H1 (cell line): ENCODE results near the gene EIPR1. TPM values are rescaled to one million over a fixed set of nuclear protein-coding genes. Genes with fewer than 3 reads are reported as not detected.

ENCODE experiments used
- CHD2 ChIP-seq: IDR thresholded peaks from 2 replicates; pipeline ENCODE4 v1.6.1; 2012; ENCODE audit warnings: low read length, improper control_type of control experiment
- EP300 ChIP-seq, 2 experiments: IDR thresholded peaks; 1 replicate in 1 of 2; 2 replicates in 1 of 2; pipeline ENCODE4 v1.6.1; 2011 to 2012; ENCODE audit warnings: low read depth in 2 of 2, low read length in 2 of 2, mild to moderate bottlenecking in 2 of 2, borderline replicate concordance in 1 of 2, inconsistent platforms in 1 of 2, moderate library complexity in 1 of 2
- GTF2F1 ChIP-seq: IDR thresholded peaks from 2 replicates; pipeline ENCODE4 v1.6.1; 2012; ENCODE audit warnings: low read depth, low read length, improper control_type of control experiment, borderline replicate concordance
- RNF2 ChIP-seq: fragments of 200-900, 300-1000 bp; sonication (generic); IDR thresholded peaks from 2 replicates; pipeline ENCODE4 v1.7.1; 2016; ENCODE audit warnings: borderline replicate concordance, low read depth, mild to moderate bottlenecking, antibody characterized with exemption, low read length; ENCODE audit not compliant: poor library complexity, severe bottlenecking; ENCODE audit errors: missing control alignments
- RXRA ChIP-seq: IDR thresholded peaks from 2 replicates; pipeline ENCODE4 v1.6.1; 2011; ENCODE audit warnings: low read depth, mild to moderate bottlenecking, low read length, moderate library complexity; ENCODE audit not compliant: insufficient read depth
- SIX5 ChIP-seq: IDR thresholded peaks from 2 replicates; pipeline ENCODE4 v1.6.1; 2011; ENCODE audit warnings: mild to moderate bottlenecking, low read depth, low read length
- SRF ChIP-seq: IDR thresholded peaks from 2 replicates; pipeline ENCODE4 v1.6.1; 2011; ENCODE audit warnings: mild to moderate bottlenecking, low read depth, low read length, moderate library complexity
- ZNF274 ChIP-seq: IDR thresholded peaks from 2 replicates; pipeline ENCODE4 v1.7.0; 2012; ENCODE audit warnings: low read length, borderline replicate concordance; ENCODE audit errors: extremely low read depth
- polyA plus RNA-seq, 7 experiments: library from polyadenylated mRNA; depleted of rRNA in 3 of 7; stranded (reverse) in 5 of 7; unstranded in 2 of 7; fragments of >200 nt in 5 of 7; fragments of 200-250 nt in 2 of 7; gene quantifications; 1 replicate in 5 of 7; 2 replicates in 1 of 7; 4 replicates in 1 of 7; pipeline versions ENCODE4 v1.2.1 to v1.2.3, GENCODE V29; 2011 to 2013; ENCODE audit warnings: missing spikeins in 2 of 7, mixed read lengths in 2 of 7
- total RNA-seq: library from RNA; stranded (reverse); fragmentation: NEBNext Ultra II Directional; extraction: Animal tissue kit (Norgen Biotek cat#: 25700); gene quantifications from 2 replicates; pipeline ENCODE4 v1.2.1, GENCODE V29; 2021
- TF ChIP-seq, protein P1 (sequence below): fragments of 300-600 bp; sonication (generic); IDR thresholded peaks from 2 replicates; pipeline ENCODE4 v1.7.1; 2012; ENCODE audit warnings: low read length, moderate library complexity, mild to moderate bottlenecking, inconsistent platforms; ENCODE audit not compliant: insufficient replicate concordance

EIPR1 gene
- total and polyA plus RNA-seq, 2 of the 8 experiments (the other 6 are each of a cell fraction or from before 2014, with no cell fraction given), result 26.3 to 56.4 TPM

DNA sequence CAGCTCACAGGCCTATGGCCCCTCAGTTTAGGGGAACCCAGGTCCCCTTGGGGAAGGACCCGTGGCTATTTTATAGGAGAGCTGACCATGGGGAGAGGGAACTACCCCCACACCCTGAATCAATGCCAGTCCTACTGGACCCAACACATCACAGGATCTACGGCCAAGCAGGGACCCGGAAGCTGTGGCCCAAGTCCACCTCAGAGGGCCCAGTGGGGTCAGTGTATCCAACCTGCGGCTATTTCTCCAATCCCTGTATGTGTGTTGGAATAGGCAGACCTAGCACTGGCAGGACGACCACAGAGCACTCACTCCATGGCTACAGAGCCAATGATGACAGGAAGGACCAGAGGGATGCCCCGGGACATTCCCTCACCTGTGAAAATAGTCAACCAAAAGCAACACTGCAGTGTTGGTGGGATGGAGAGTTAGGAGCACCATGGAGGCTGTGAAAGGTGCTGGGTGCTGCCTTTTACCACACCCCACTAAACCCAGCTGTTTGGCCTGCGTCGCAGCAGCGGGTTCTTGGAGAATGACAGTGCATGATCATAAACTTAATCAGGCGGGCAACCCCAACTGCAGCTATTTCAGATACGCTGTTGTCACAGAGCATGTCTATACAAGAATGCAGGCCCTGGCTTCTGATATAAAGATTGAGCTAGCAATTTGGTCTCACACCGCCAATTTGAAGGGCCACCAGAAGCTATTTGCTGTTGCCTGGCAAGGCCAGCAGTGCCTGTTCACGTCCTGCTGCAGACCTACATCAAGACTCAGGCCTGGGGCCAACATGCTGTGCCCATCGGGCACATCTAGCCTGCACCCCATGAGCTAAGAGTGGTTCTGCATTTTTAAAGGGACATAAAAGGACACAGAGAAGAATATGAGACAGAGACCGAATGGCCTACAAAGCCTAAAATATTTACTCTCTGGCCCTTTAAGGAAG lies 110.4 kb downstream of the EIPR1 start (continued):
- TF ChIP-seq, protein P1, sequence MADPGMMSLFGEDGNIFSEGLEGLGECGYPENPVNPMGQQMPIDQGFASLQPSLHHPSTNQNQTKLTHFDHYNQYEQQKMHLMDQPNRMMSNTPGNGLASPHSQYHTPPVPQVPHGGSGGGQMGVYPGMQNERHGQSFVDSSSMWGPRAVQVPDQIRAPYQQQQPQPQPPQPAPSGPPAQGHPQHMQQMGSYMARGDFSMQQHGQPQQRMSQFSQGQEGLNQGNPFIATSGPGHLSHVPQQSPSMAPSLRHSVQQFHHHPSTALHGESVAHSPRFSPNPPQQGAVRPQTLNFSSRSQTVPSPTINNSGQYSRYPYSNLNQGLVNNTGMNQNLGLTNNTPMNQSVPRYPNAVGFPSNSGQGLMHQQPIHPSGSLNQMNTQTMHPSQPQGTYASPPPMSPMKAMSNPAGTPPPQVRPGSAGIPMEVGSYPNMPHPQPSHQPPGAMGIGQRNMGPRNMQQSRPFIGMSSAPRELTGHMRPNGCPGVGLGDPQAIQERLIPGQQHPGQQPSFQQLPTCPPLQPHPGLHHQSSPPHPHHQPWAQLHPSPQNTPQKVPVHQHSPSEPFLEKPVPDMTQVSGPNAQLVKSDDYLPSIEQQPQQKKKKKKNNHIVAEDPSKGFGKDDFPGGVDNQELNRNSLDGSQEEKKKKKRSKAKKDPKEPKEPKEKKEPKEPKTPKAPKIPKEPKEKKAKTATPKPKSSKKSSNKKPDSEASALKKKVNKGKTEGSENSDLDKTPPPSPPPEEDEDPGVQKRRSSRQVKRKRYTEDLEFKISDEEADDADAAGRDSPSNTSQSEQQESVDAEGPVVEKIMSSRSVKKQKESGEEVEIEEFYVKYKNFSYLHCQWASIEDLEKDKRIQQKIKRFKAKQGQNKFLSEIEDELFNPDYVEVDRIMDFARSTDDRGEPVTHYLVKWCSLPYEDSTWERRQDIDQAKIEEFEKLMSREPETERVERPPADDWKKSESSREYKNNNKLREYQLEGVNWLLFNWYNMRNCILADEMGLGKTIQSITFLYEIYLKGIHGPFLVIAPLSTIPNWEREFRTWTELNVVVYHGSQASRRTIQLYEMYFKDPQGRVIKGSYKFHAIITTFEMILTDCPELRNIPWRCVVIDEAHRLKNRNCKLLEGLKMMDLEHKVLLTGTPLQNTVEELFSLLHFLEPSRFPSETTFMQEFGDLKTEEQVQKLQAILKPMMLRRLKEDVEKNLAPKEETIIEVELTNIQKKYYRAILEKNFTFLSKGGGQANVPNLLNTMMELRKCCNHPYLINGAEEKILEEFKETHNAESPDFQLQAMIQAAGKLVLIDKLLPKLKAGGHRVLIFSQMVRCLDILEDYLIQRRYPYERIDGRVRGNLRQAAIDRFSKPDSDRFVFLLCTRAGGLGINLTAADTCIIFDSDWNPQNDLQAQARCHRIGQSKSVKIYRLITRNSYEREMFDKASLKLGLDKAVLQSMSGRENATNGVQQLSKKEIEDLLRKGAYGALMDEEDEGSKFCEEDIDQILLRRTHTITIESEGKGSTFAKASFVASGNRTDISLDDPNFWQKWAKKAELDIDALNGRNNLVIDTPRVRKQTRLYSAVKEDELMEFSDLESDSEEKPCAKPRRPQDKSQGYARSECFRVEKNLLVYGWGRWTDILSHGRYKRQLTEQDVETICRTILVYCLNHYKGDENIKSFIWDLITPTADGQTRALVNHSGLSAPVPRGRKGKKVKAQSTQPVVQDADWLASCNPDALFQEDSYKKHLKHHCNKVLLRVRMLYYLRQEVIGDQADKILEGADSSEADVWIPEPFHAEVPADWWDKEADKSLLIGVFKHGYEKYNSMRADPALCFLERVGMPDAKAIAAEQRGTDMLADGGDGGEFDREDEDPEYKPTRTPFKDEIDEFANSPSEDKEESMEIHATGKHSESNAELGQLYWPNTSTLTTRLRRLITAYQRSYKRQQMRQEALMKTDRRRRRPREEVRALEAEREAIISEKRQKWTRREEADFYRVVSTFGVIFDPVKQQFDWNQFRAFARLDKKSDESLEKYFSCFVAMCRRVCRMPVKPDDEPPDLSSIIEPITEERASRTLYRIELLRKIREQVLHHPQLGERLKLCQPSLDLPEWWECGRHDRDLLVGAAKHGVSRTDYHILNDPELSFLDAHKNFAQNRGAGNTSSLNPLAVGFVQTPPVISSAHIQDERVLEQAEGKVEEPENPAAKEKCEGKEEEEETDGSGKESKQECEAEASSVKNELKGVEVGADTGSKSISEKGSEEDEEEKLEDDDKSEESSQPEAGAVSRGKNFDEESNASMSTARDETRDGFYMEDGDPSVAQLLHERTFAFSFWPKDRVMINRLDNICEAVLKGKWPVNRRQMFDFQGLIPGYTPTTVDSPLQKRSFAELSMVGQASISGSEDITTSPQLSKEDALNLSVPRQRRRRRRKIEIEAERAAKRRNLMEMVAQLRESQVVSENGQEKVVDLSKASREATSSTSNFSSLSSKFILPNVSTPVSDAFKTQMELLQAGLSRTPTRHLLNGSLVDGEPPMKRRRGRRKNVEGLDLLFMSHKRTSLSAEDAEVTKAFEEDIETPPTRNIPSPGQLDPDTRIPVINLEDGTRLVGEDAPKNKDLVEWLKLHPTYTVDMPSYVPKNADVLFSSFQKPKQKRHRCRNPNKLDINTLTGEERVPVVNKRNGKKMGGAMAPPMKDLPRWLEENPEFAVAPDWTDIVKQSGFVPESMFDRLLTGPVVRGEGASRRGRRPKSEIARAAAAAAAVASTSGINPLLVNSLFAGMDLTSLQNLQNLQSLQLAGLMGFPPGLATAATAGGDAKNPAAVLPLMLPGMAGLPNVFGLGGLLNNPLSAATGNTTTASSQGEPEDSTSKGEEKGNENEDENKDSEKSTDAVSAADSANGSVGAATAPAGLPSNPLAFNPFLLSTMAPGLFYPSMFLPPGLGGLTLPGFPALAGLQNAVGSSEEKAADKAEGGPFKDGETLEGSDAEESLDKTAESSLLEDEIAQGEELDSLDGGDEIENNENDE, result no peak
- TF ChIP-seq GTF2F1 (no peak), SRF (no peak), CHD2 (no peak), EP300 (IDR thresholded peaks at IDR 0.05; ENCODE audit: borderline replicate concordance in 1 of 2, low read depth in 2 of 2, low read length in 2 of 2) (no peak), RXRA (no peak), RNF2 (no peak), ZNF274 (no peak), SIX5 (no peak)
